MM.1S (cell line): ENCODE results near the gene DUOX1.
A peak's percentile ranks its signal among the peaks of the same experiment; 100 is the strongest.

Source experiments
- CTCF ChIP-seq: fragments of 300-600 bp; sonication (generic); IDR thresholded peaks from 2 replicates; pipeline ENCODE4 v1.5.1; 2016; ENCODE audit warnings: antibody characterized with exemption, low read length, mixed read lengths
- EZH2 ChIP-seq: fragments of 300-600 bp; sonication (generic); optimal IDR thresholded peaks from 2 replicates; pipeline ENCODE3; 2017; ENCODE audit warnings: low read depth, mild to moderate bottlenecking, antibody characterized with exemption, low read length, mixed read lengths
- EZH2phosphoT487 ChIP-seq: fragments of 300-600 bp; sonication (generic); IDR thresholded peaks from 2 replicates; pipeline ENCODE4 v1.6.1; 2018; ENCODE audit warnings: antibody characterized with exemption, low read length

- TF ChIP-seq CTCF, result peak; percentile 92
- no peak for TF ChIP-seq EZH2
- no peak for TF ChIP-seq EZH2phosphoT487
Measured at GRCh38 chr15:45162771-45163507, 33.1 kb downstream of the DUOX1 start.
